ENCODE data around the gene MAP3K14. TPM values are rescaled to one million over a fixed set of nuclear protein-coding genes. Genes with fewer than 3 reads are reported as not detected.

MAP3K14 gene
- total and polyA plus RNA-seq, 4 donors, result 2.2 to 9.3 (median 5.3) TPM

GRCh38 chr17:45318561-45319230 lies 1.9 kb upstream of the MAP3K14 start:
- no peak for DNase-seq (ENCODE audit: low read depth in 4 of 6, low spot score in 6 of 6)
- no peaks in the 10 kb centered on the region for H3K36me3 ChIP-seq (ENCODE audit: control insufficient read depth, insufficient read depth, low read length)
- no peaks in the 10 kb centered on the region for H3K9me3 ChIP-seq (ENCODE audit: control insufficient read depth, insufficient read depth, low read length)
- H3K27ac ChIP-seq (ENCODE audit: low read depth, low read length), result no peak overlapping the region
- no peak overlapping the region for H3K4me3 ChIP-seq (ENCODE audit: low read depth, low read length)
- H3K27me3 ChIP-seq (ENCODE audit: control insufficient read depth, insufficient read depth, low read length), result no peaks in the 10 kb centered on the region
- peaks cover 13% of the 10 kb centered on the region for H3K4me1 ChIP-seq (ENCODE audit: control insufficient read depth, insufficient read depth, low read length)
- WGBS (ENCODE audit: insufficient coverage), result 96% methylated on average over 6 of the region's 7 CpGs

GRCh38 chr17:45317111-45317928 lies 500 bp upstream of the MAP3K14 start:
- peaks cover 16% of the 10 kb centered on the region for H3K4me1 ChIP-seq (ENCODE audit: control insufficient read depth, insufficient read depth, low read length)

GRCh38 chr17:45315648-45316433 lies 979 bp downstream of the MAP3K14 start:
- H3K27ac ChIP-seq (ENCODE audit: low read depth, low read length), result peak overlapping the region; percentile 82
- no peaks in the 10 kb centered on the region for H3K9me3 ChIP-seq (ENCODE audit: control insufficient read depth, insufficient read depth, low read length)
- H3K4me3 ChIP-seq (ENCODE audit: low read depth, low read length), result peak overlapping the region; percentile 78
- no peaks in the 10 kb centered on the region for H3K27me3 ChIP-seq (ENCODE audit: control insufficient read depth, insufficient read depth, low read length)
- H3K4me1 ChIP-seq (ENCODE audit: control insufficient read depth, insufficient read depth, low read length), result peaks cover 30% of the 10 kb centered on the region
- 14% methylated on average over 10 of the region's 13 CpGs for WGBS (ENCODE audit: insufficient coverage)
- DNase-seq (ENCODE audit: low read depth in 4 of 6, low spot score in 6 of 6), result no peak
- H3K36me3 ChIP-seq (ENCODE audit: control insufficient read depth, insufficient read depth, low read length), result peaks cover 4% of the 10 kb centered on the region

More at GRCh38 chr17:45317111-45317928, 500 bp upstream of the MAP3K14 start:
- Histone ChIP-seq H3K4me3 (ENCODE audit: low read depth, low read length) (peak overlapping the region; percentile 65), H3K27me3 (ENCODE audit: control insufficient read depth, insufficient read depth, low read length) (no peaks in the 10 kb centered on the region), H3K27ac (ENCODE audit: low read depth, low read length) (peak overlapping the region; percentile 92), H3K9me3 (ENCODE audit: control insufficient read depth, insufficient read depth, low read length) (no peaks in the 10 kb centered on the region), H3K36me3 (ENCODE audit: control insufficient read depth, insufficient read depth, low read length) (no peaks in the 10 kb centered on the region)
- WGBS (ENCODE audit: insufficient coverage), result under 1% methylated on average over 43 of the region's 54 CpGs
- DNase-seq (ENCODE audit: low read depth in 4 of 6, low spot score in 6 of 6), result peak; percentile 99 to 100 (median 99)

- DNase-seq (ENCODE audit: low read depth in 4 of 6, low spot score in 6 of 6), result peak in 1 of 6 donors; percentile 34
- H3K9me3 ChIP-seq (ENCODE audit: control insufficient read depth, insufficient read depth, low read length), result no peaks in the 10 kb centered on the region
- WGBS (ENCODE audit: insufficient coverage), result 46% methylated on average over 6 of the region's 11 CpGs
- H3K4me1 ChIP-seq (ENCODE audit: control insufficient read depth, insufficient read depth, low read length), result peaks cover 35% of the 10 kb centered on the region
- H3K4me3 ChIP-seq (ENCODE audit: low read depth, low read length), result peak overlapping the region; percentile 78
- no peaks in the 10 kb centered on the region for H3K27me3 ChIP-seq (ENCODE audit: control insufficient read depth, insufficient read depth, low read length)
- peak overlapping the region; percentile 34 for H3K27ac ChIP-seq (ENCODE audit: low read depth, low read length)
- peaks cover 4% of the 10 kb centered on the region for H3K36me3 ChIP-seq (ENCODE audit: control insufficient read depth, insufficient read depth, low read length)
These were observed 1.8 kb downstream of the MAP3K14 start for GRCh38 chr17:45314741-45315647.

GRCh38 chr17:45313996-45314740 lies 2.7 kb downstream of the MAP3K14 start:
- peaks cover 5% of the 10 kb centered on the region for H3K36me3 ChIP-seq (ENCODE audit: control insufficient read depth, insufficient read depth, low read length)
- DNase-seq (ENCODE audit: low read depth in 4 of 6, low spot score in 6 of 6), result no peak
- H3K9me3 ChIP-seq (ENCODE audit: control insufficient read depth, insufficient read depth, low read length), result no peaks in the 10 kb centered on the region
- WGBS (ENCODE audit: insufficient coverage), result 31% methylated on average over 3 of the region's 7 CpGs
- no peak overlapping the region for H3K4me3 ChIP-seq (ENCODE audit: low read depth, low read length)
- peaks cover 35% of the 10 kb centered on the region for H3K4me1 ChIP-seq (ENCODE audit: control insufficient read depth, insufficient read depth, low read length)
- no peaks in the 10 kb centered on the region for H3K27me3 ChIP-seq (ENCODE audit: control insufficient read depth, insufficient read depth, low read length)
- no peak overlapping the region for H3K27ac ChIP-seq (ENCODE audit: low read depth, low read length)

GRCh38 chr17:45313421-45313771 lies 3.4 kb downstream of the MAP3K14 start:
- no peak overlapping the region for H3K27ac ChIP-seq (ENCODE audit: low read depth, low read length)
- H3K9me3 ChIP-seq (ENCODE audit: control insufficient read depth, insufficient read depth, low read length), result no peaks in the 10 kb centered on the region
- no peaks in the 10 kb centered on the region for H3K27me3 ChIP-seq (ENCODE audit: control insufficient read depth, insufficient read depth, low read length)
- peaks cover 35% of the 10 kb centered on the region for H3K4me1 ChIP-seq (ENCODE audit: control insufficient read depth, insufficient read depth, low read length)
- H3K4me3 ChIP-seq (ENCODE audit: low read depth, low read length), result no peak overlapping the region
- DNase-seq (ENCODE audit: low read depth in 4 of 6, low spot score in 6 of 6), result no peak
- 95% methylated on average over 4 of the region's 5 CpGs for WGBS (ENCODE audit: insufficient coverage)
- peaks cover 7% of the 10 kb centered on the region for H3K36me3 ChIP-seq (ENCODE audit: control insufficient read depth, insufficient read depth, low read length)

- H3K27me3 ChIP-seq (ENCODE audit: control insufficient read depth, insufficient read depth, low read length), result no peaks in the 10 kb centered on the region
- WGBS (ENCODE audit: insufficient coverage), result 80% methylated on average over 1 of the region's 8 CpGs
- peak overlapping the region; percentile 61 for H3K27ac ChIP-seq (ENCODE audit: low read depth, low read length)
- H3K36me3 ChIP-seq (ENCODE audit: control insufficient read depth, insufficient read depth, low read length), result peaks cover 7% of the 10 kb centered on the region
- H3K9me3 ChIP-seq (ENCODE audit: control insufficient read depth, insufficient read depth, low read length), result no peaks in the 10 kb centered on the region
- no peak for DNase-seq (ENCODE audit: low read depth in 4 of 6, low spot score in 6 of 6)
- peaks cover 33% of the 10 kb centered on the region for H3K4me1 ChIP-seq (ENCODE audit: control insufficient read depth, insufficient read depth, low read length)
- H3K4me3 ChIP-seq (ENCODE audit: low read depth, low read length), result no peak overlapping the region
These were observed 4.1 kb downstream of the MAP3K14 start for GRCh38 chr17:45312477-45313420.
